Ascending aorta (tissue), 2 donors: Measurements from ENCODE around the gene ASCC1. TPM values are rescaled to one million over a fixed set of nuclear protein-coding genes. Genes with fewer than 3 reads are reported as not detected.

ENCODE experiments used
- DNase-seq, 2 donors: peaks; one replicate each; pipeline ENCODE4 v3.0.0-alpha.2; 2019; ENCODE audit warnings: low spot score in 2 of 2
- H3K27ac ChIP-seq, 2 donors: fragments of 200-600 bp; sonication (generic); one replicate each; pipeline ENCODE4 v1.5.1; 2016 to 2017; ENCODE audit warnings: mild to moderate bottlenecking in 1 of 2
- H3K27me3 ChIP-seq: fragments of 200-600 bp; sonication (generic); one replicate; pipeline ENCODE4 v1.5.1; 2017
- H3K36me3 ChIP-seq, 2 donors: fragments of 200-600 bp; sonication (generic); one replicate each; pipeline ENCODE4 v1.5.1; 2016
- H3K4me1 ChIP-seq, 2 donors: fragments of 200-600 bp; sonication (generic); one replicate each; pipeline ENCODE4 v1.5.1; 2016 to 2017; ENCODE audit warnings: mild to moderate bottlenecking in 1 of 2
- H3K4me3 ChIP-seq, 2 donors: fragments of 200-600 bp; sonication (generic); one replicate each; pipeline ENCODE4 v1.5.1; 2016 to 2017; ENCODE audit warnings: mild to moderate bottlenecking in 1 of 2
- H3K9me3 ChIP-seq, 2 donors: fragments of 200-600 bp; sonication (generic); one replicate each; pipeline ENCODE4 v1.5.1; 2016
- intact Hi-C: fragments of 100-400 bp; cut with DNase I; formaldehyde crosslinking; loops from one replicate; pipeline ENCODE4 v1.15.1; 2023
- total RNA-seq: library from RNA; depleted of rRNA; stranded (reverse); fragments of >200 nt; gene quantifications from one replicate; pipeline ENCODE4 v1.1.0, GENCODE V29; 2016
- TF ChIP-seq, protein P1 (sequence below), 3 experiments: fragments of 200-600 bp in 2 of 3; fragments of 450-650 bp in 1 of 3; sonication (generic) in 2 of 3; IDR thresholded peaks; one replicate each; pipeline ENCODE4 v1.5.1; 2016 to 2019; ENCODE audit warnings: antibody characterized with exemption in 3 of 3, mild to moderate bottlenecking in 1 of 3, moderate library complexity in 1 of 3

ASCC1 gene
- total RNA-seq, 1 donor from 2014 or later, result 5.5 TPM

GRCh38 chr10:72059843-72060822, 155.9 kb downstream of the ASCC1 start:
- H3K27me3 ChIP-seq, result no peaks in the 10 kb centered on the region
- intact Hi-C loops, result no loop called here
- TF ChIP-seq, protein P1, sequence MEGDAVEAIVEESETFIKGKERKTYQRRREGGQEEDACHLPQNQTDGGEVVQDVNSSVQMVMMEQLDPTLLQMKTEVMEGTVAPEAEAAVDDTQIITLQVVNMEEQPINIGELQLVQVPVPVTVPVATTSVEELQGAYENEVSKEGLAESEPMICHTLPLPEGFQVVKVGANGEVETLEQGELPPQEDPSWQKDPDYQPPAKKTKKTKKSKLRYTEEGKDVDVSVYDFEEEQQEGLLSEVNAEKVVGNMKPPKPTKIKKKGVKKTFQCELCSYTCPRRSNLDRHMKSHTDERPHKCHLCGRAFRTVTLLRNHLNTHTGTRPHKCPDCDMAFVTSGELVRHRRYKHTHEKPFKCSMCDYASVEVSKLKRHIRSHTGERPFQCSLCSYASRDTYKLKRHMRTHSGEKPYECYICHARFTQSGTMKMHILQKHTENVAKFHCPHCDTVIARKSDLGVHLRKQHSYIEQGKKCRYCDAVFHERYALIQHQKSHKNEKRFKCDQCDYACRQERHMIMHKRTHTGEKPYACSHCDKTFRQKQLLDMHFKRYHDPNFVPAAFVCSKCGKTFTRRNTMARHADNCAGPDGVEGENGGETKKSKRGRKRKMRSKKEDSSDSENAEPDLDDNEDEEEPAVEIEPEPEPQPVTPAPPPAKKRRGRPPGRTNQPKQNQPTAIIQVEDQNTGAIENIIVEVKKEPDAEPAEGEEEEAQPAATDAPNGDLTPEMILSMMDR (IDR thresholded peaks at IDR 0.05), result no peak
- no peak overlapping the region for H3K27ac ChIP-seq
- DNase-seq, result no peak
- no peaks in the 10 kb centered on the region for H3K9me3 ChIP-seq
- H3K4me1 ChIP-seq, result no peaks in the 10 kb centered on the region
- no peak overlapping the region for H3K4me3 ChIP-seq
- no peaks in the 10 kb centered on the region for H3K36me3 ChIP-seq

- H3K9me3 ChIP-seq, result no peaks in the 10 kb centered on the region
- TF ChIP-seq, protein P1 (IDR thresholded peaks at IDR 0.05), result no peak
- no peak overlapping the region for H3K27ac ChIP-seq
- H3K27me3 ChIP-seq, result no peaks in the 10 kb centered on the region
- no peak overlapping the region for H3K4me3 ChIP-seq
- no peaks in the 10 kb centered on the region for H3K4me1 ChIP-seq
- intact Hi-C loops, result no loop called here
- DNase-seq, result no peak
- H3K36me3 ChIP-seq, result no peaks in the 10 kb centered on the region
Observed at GRCh38 chr10:72058989-72059842, 156.9 kb downstream of the ASCC1 start.

GRCh38 chr10:72058347-72058898, 157.7 kb downstream of the ASCC1 start:
- no peak for DNase-seq
- Histone ChIP-seq H3K4me1 (no peaks in the 10 kb centered on the region), H3K36me3 (no peaks in the 10 kb centered on the region), H3K4me3 (no peak overlapping the region), H3K9me3 (no peaks in the 10 kb centered on the region), H3K27me3 (no peaks in the 10 kb centered on the region), H3K27ac (no peak overlapping the region)
- TF ChIP-seq, protein P1 (IDR thresholded peaks at IDR 0.05), result no peak
- intact Hi-C loops, result no loop called here

- DNase-seq, result no peak
- intact Hi-C loops, result no loop called here
- no peak overlapping the region for H3K4me3 ChIP-seq
- no peaks in the 10 kb centered on the region for H3K4me1 ChIP-seq
- no peaks in the 10 kb centered on the region for H3K9me3 ChIP-seq
- no peaks in the 10 kb centered on the region for H3K36me3 ChIP-seq
- no peak overlapping the region for H3K27ac ChIP-seq
- no peaks in the 10 kb centered on the region for H3K27me3 ChIP-seq
- TF ChIP-seq, protein P1 (IDR thresholded peaks at IDR 0.05), result no peak
Observed at GRCh38 chr10:72056932-72057751, 158.9 kb downstream of the ASCC1 start.

- intact Hi-C loops, result no loop called here
Observed at GRCh38 chr10:72056113-72056512, 160.0 kb downstream of the ASCC1 start.

More at GRCh38 chr10:72056113-72056512, 160.0 kb downstream of the ASCC1 start:
- Histone ChIP-seq H3K27ac (no peak overlapping the region), H3K27me3 (no peaks in the 10 kb centered on the region), H3K4me3 (no peak overlapping the region), H3K4me1 (no peaks in the 10 kb centered on the region), H3K36me3 (no peaks in the 10 kb centered on the region), H3K9me3 (no peaks in the 10 kb centered on the region)
- TF ChIP-seq, protein P1 (IDR thresholded peaks at IDR 0.05), result no peak
- no peak for DNase-seq
